HFF-Myc (cell line): ENCODE measurements around the gene S1PR5.

Source experiments
- DNase-seq: peaks from one replicate; pipeline ENCODE4 v3.0.0-alpha.2; 2011; ENCODE audit warnings: low read depth; ENCODE audit errors: extremely low read depth
- H3K4me3 ChIP-seq: replicated peaks from 2 replicates; pipeline ENCODE4 v1.5.1; 2011; ENCODE audit warnings: low read depth, mild to moderate bottlenecking, control low read depth, low read length
- CTCF ChIP-seq: IDR thresholded peaks from 2 replicates; pipeline ENCODE4 v1.5.1; 2012; ENCODE audit warnings: mild to moderate bottlenecking, low read depth, low read length, control low read depth; ENCODE audit errors: missing control alignments

The S1PR5 gene

DNA sequence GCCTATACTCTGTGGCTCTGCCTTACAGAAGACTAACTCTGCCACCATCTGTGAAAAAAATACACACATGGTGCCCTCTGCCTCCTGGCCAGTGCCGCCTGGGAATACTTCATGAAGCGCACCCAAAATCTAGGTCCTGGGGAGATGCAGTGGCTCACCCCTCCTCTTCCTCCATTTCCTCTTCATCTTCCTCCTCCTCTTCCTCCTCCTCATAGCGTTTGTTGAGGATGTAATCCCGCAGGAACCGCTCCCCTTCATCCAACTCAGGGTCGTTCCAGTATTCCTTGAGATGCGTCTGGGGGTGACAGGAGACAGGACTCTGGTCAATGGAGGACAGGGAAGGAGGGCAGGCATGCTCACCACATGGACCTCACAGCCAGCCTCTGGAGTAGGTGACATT is 42.9 kb upstream of the S1PR5 start:
- no peak for TF ChIP-seq CTCF

DNA sequence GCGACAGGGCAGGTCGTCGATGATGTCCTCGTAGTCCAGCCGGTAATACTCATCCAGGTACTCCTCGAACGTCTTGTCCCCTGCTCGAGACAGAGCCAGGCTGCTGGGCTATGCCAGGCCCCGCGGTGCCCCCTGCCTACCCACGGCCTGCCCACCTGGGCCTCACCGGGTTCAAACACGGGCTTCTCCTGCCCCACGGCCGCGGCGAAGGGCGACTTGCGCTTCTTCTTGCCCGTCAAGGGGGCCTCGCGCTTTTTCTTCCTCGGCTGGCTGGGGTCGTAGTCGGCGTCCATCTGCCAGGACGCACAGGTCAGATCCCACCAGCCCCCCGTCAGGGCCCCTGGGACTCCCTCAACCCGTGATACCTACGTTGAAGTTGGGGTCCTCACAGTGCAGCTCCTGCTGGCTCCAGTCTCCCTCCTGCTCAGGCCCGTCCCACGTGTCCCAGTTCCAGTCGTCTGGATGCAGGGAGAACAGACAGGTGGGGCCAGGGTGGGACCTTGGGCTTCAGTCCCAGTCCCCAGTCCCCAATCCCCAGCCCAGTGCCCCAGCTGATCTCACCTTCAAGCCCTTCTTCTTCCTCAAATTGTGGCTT is 40.5 kb upstream of the S1PR5 start:
- no peak for DNase-seq
- TF ChIP-seq CTCF: no peak
- no peak overlapping the region for H3K4me3 ChIP-seq

More for the DNA sequence above, 42.9 kb upstream of the S1PR5 start:
- DNase-seq: no peak
- H3K4me3 ChIP-seq: no peak overlapping the region

DNA sequence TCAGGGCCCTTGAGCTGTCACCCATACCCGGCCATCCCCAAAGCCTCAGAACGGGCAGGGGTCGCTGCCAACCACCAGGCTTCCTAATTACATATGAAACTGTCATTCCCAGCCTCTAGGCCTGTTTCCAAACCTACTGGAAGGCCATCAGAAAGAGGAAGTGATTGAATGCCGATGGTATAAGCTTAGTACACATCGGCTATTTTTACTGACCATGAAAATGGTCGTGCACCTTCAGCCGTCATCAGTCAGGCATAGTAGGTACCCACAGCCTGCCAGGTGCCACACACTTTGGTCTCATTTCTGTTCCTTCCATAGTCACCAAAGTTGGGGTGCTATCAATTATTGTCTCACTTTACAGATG is 38.3 kb upstream of the S1PR5 start:
- DNase-seq: no peak
- no peak overlapping the region for H3K4me3 ChIP-seq
- no peak for TF ChIP-seq CTCF

DNA sequence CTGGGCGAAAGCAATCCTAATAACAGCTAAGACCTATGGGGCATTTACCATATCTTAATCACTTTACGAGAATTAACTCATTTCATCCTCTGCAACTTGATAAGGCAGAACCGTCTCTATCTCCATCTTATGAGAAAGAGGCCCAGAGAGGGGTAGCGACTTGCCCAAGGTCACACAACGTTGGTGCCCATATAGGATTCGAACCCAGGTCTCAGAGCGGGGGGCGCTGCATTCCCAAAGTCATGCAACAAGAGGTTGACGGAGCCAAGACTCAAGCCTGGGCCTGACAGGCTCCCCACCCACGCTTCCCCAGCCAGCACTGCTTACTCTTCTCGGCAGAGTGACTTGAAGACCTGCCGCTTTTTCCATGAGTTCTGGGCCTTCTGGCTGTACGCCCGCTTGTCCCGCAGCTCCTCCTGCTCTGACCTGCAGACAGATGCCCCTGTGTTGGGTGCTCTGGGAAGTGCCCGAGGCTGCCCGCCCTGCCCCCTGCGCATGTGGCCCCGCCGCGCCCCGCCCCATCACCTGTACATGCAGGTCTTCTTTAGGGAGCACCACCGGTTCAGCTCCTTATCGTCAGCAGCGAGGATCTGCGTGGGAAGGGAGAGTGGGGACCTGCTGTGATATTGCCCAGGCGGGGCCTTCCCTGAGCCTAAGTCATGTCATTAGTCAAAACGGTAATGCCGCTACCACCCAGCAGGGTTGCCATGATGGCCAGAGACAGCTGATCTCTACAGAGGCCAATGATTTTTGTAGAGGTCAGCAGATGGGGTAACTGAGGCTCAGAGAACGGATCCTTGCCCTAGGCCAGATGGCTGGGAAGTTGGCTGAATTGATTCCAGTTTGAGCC is 37.7 kb upstream of the S1PR5 start:
- TF ChIP-seq CTCF: peak; percentile 6
- H3K4me3 ChIP-seq: no peak overlapping the region
- DNase-seq: no peak

- TF ChIP-seq CTCF: no peak
- H3K4me3 ChIP-seq: no peak overlapping the region
- no peak for DNase-seq
These were observed 36.7 kb upstream of the S1PR5 start for GRCh38 chr19:10553943-10554381.

DNA sequence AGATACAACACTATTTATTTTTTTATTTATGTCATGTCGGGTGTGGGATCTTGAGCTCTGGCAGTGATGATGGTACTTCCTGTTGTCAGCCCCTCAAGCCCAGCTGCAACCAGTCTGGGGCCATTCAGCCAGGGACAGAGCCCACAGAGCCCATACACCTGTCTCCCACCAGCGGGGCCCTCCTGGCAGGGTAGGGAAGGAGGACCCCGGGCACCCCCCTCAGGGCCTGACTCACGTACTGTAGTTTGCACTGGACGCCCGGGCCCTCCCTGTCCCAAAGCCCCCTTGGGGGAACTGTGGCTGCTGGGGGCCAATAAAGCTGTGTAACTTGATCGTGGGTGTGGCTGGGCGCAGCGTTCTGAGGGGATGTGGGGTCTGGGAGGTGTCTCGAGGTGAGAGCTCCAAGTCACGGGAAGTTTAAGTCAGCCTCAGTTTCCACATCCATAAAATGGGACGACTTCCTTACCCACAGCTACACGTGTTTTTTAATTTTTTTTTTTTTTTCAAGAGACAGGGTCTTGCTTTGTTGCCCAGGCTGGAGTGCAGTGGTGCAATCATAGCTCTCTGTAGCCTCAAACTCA is 35.9 kb upstream of the S1PR5 start:
- no peak for TF ChIP-seq CTCF
- H3K4me3 ChIP-seq: no peak overlapping the region
- no peak for DNase-seq
